Epithelial cell of proximal tubule (primary cell): ENCODE data around the gene CDKL5. TPM values are rescaled to one million over a fixed set of nuclear protein-coding genes. Genes with fewer than 3 reads are reported as not detected.

Source experiments
- DNase-seq: peaks from one replicate; pipeline ENCODE4 v3.0.0-alpha.2; 2011; ENCODE audit warnings: low read depth
- H3K4me3 ChIP-seq: 2 replicates; pipeline ENCODE4 v1.5.1; 2011; ENCODE audit warnings: low read depth, mild to moderate bottlenecking, low read length
- total RNA-seq: library from RNA; depleted of rRNA; stranded (reverse); fragments of >200 nt; gene quantifications from 2 replicates; pipeline ENCODE4 v1.2.3, GENCODE V29; 2015
- TF ChIP-seq, protein P1 (sequence below): conservative IDR thresholded peaks from 2 replicates; pipeline ENCODE4 v1.5.1; 2012; ENCODE audit warnings: low read depth, mild to moderate bottlenecking, low read length

The CDKL5 gene
- total RNA-seq, 1 donor from 2014 or later = 5.0 TPM

DNA sequence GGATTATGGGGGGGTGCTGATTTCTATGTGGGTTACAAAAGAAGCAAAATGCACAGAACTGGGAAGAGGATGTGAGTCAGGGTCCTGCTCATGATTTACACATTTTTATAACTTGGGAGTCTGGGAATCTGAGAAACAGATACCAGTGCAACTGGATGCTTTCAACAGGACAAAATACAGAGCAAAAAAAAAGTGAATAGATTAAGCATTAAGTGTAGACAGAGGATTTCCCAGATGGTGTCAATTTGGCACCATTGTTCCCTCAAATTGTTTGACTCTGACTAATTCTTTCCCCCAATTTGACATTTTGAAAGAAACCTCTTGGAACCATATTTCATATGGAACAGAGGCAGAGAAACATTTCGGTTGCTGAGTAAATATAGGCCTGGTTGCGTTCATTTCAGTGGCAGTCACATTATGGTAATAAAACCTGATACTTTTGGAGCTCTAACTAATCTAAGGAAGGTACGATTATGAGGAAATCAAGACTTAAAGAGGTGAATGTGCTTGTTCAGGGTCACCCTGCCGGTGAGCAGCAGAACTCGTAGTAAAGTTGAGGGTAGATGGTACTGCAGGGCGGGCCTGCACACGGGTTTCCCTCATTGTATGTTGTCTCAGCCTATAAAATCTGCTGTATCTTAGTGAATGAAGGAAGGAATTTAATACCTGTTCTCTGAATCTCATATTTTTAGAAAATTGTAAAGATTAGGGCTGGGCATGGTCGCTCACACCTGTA lies 18.7 kb upstream of the CDKL5 start:
- DNase-seq = no peak
- no peak overlapping the region for H3K4me3 ChIP-seq
- TF ChIP-seq, protein P1, sequence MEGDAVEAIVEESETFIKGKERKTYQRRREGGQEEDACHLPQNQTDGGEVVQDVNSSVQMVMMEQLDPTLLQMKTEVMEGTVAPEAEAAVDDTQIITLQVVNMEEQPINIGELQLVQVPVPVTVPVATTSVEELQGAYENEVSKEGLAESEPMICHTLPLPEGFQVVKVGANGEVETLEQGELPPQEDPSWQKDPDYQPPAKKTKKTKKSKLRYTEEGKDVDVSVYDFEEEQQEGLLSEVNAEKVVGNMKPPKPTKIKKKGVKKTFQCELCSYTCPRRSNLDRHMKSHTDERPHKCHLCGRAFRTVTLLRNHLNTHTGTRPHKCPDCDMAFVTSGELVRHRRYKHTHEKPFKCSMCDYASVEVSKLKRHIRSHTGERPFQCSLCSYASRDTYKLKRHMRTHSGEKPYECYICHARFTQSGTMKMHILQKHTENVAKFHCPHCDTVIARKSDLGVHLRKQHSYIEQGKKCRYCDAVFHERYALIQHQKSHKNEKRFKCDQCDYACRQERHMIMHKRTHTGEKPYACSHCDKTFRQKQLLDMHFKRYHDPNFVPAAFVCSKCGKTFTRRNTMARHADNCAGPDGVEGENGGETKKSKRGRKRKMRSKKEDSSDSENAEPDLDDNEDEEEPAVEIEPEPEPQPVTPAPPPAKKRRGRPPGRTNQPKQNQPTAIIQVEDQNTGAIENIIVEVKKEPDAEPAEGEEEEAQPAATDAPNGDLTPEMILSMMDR = no peak

DNA sequence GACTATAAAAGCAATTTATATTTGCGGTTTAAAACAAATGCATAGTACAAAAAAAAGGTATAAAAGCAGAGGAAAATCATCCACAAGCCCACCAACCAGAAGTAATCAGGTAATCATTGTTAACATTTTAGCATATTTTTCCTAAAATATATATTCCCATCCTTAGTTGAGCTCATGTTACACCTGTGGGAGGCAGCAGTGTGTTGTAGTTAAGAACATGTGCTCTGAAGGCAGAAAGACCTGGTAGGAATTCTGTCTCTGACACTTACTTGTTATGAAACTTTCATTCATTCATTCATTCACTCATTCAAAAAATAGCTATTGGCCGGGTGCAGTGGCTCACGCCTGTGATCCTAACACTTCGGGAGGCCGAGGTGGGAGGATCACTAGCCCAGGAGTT lies 15.4 kb upstream of the CDKL5 start:
- no peak overlapping the region for H3K4me3 ChIP-seq
- TF ChIP-seq, protein P1 = peak; percentile 60
- no peak for DNase-seq

GRCh38 chrX:18415386-18415785 lies 10.0 kb upstream of the CDKL5 start:
- H3K4me3 ChIP-seq = no peak overlapping the region
- no peak for DNase-seq
- TF ChIP-seq, protein P1 = no peak

- TF ChIP-seq, protein P1 = no peak
- DNase-seq = peak; percentile 59
- H3K4me3 ChIP-seq = no peak overlapping the region
These were observed 3.1 kb upstream of the CDKL5 start for GRCh38 chrX:18422325-18422724.

DNA sequence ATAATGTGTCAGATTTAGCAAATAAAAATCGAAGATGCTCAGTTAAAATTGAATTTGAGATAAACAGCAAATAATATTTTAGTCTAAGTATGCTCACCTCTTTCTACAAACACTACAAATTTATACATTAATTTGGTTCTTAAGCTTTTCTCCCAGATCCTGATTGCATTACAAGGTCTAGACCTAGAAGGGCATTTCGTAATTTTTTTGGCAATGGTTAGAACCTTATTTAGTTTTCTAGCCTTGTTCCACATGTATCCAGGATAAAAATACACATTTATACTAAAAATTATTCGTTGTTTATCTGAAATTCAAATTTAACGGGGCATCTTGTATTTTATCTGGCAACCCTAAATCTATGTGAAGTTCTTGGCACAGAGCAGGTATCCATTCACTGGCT lies 2.5 kb upstream of the CDKL5 start:
- H3K4me3 ChIP-seq = no peak overlapping the region
- TF ChIP-seq, protein P1 = no peak
- no peak for DNase-seq

DNA sequence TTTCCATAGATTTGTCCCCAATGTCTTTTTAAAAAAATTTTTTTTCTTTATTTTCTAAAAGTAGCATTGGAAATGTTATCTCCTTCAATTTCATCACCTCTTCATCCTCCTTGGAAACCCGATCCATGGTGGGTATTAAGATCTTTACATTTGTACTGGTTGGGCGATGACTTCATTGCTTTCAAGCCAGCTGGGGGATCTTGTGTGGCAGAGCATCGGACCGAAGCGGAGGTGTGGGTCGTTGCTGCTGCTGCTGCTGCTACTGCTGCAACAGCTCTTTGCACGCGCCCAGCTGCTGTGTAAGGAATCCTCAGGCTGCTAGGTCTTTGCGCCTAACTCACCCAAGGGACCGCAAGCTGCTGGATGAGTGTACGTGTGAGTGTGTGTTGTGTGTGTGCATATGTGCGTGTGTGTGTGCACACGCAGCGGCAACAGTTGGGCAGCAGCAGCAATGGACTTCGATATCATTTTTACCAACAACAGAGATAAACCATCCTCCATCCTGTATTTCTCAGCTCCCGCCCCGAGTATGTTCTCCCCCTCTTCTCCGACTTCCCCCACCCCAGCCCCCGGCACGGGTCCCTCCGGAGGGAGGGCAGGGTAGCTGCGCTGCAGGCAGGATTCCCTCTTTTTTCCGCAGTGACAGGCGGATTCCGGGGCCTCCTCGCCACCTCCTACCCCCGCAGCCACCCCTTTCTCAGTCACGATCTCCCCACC lies 768 bp upstream of the CDKL5 start:
- DNase-seq = no peak
- peak overlapping the region; percentile 60 for H3K4me3 ChIP-seq
- TF ChIP-seq, protein P1 = no peak
